A549 treated with Mapracorat at 1 μM for 4 hours (cell line): ENCODE data around the gene GNPTAB. TPM values are rescaled to one million over a fixed set of nuclear protein-coding genes. Genes with fewer than 3 reads are reported as not detected.

Experiments used
- total RNA-seq: library from RNA; stranded (reverse); fragments of 200-300 nt; extraction: Qiagen RNA extraction; gene quantifications from 5 replicates; pipeline ENCODE4 v1.2.3, GENCODE V29; 2022

GNPTAB gene
- total RNA-seq: 11.7 to 13.9 TPM (median 12.5 TPM) in 5 replicates

GRCh38 chr12:101830367-101831325 lies at the start of gene GNPTAB:
Gene GNPTAB (minus strand): TSS chr12:101830959. CDS start chr12:101830675, 284 bp downstream.

GRCh38 chr12:101876861-101877805 lies 46.4 kb upstream of the GNPTAB start, which contains the start of gene DRAM1:
Gene DRAM1 (plus strand): TSS chr12:101877580. CDS start chr12:101877790, 210 bp downstream.

GRCh38 chr12:101738920-101739665 lies 91.7 kb downstream of the GNPTAB start, which contains the start of gene SYCP3:
Gene SYCP3 (minus strand): TSS chr12:101739462. CDS start chr12:101737935, 1,527 bp downstream.

GRCh38 chr12:101697197-101697929 lies 133.4 kb downstream of the GNPTAB start, which contains the start of gene CHPT1:
Gene CHPT1 (plus strand): TSS chr12:101697640. CDS start chr12:101697862, 222 bp downstream.

Other genes starting within 250 kb of the GNPTAB start
- not detected in 5 replicates for gene MYBPC1, start 236.0 kb downstream of the GNPTAB start, total RNA-seq
- gene CHPT1, start 133.3 kb downstream of the GNPTAB start, total RNA-seq: 45.0 to 72.7 TPM (median 68.9 TPM) in 5 replicates
- gene SYCP3, start 91.5 kb downstream of the GNPTAB start, total RNA-seq: not detected in 5 replicates
- 17.3 to 22.6 TPM (median 19.8 TPM) in 5 replicates for gene DRAM1, start 46.6 kb upstream of the GNPTAB start, total RNA-seq
- gene WASHC3, start 231.0 kb upstream of the GNPTAB start, total RNA-seq: 26.3 to 38.3 TPM (median 29.3 TPM) in 5 replicates